GM03348 (cell line): ENCODE measurements around the gene HCCS.
"Not testable (repeated sequence)": the region's sequence is repeated elsewhere in the genome, so short reads cannot be mapped to it uniquely, and the experiment has no call there.

Experiments
- DNase-seq: peaks from one replicate; pipeline ENCODE4 v3.0.0; 2012; ENCODE audit warnings: low spot score

HCCS gene

DNA sequence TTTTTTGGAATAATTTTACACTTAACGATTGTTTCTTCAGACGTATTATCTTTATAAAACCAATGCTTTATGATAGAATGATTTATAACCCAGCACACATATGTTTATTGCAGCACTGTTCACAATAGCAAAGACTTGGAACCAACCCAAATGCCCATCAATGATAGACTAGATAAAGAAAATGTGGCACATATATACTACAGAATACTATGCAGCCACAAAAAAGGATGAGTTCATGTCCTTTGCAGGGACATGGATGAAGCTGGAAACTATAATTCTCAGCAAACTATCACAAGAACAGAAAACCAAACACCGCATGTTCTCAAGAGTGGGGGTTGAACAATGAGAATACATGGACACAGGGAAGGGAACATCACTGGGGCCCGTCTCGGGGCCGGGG lies 12.0 kb downstream of the HCCS start:
- DNase-seq: not testable (repeated sequence)

DNA sequence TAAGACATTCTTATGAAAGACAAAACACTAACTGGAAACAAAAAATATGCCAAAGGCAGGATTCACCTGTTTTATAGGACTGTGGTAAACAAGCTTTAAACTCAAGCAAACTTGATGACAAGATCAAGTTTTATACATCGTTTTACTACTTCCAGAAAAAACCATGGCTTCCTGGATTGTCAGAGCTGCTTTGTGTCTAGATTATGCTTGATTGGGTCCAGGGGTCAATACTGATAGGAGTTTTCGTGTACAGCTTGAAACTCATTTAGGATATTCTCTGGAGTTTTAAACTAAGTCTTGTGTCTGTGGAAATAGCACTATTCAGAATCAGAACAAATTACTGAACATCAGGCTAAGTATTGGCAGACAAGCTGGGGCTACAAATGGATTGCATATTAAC lies 13.0 kb downstream of the HCCS start:
- DNase-seq: no peak

DNA sequence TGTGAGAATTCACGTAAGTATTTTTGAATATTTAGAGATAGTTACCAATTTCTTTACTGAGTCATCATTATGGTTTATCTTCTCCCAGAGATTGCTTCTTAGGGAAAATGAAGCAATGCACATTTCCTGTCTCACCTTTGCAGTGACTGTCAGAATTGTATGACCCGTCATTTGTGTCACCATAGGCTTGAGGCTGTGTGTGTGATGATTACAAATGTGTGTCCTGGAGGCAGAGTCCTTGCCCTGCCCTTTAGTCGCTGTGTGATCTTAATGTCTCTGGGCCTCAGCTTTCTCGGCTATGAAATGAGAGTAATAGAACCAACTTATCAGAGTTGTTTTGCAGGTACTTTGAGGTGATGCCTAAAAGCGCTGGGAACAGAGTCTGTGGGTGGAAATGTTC lies 13.9 kb downstream of the HCCS start:
- no peak for DNase-seq

DNA sequence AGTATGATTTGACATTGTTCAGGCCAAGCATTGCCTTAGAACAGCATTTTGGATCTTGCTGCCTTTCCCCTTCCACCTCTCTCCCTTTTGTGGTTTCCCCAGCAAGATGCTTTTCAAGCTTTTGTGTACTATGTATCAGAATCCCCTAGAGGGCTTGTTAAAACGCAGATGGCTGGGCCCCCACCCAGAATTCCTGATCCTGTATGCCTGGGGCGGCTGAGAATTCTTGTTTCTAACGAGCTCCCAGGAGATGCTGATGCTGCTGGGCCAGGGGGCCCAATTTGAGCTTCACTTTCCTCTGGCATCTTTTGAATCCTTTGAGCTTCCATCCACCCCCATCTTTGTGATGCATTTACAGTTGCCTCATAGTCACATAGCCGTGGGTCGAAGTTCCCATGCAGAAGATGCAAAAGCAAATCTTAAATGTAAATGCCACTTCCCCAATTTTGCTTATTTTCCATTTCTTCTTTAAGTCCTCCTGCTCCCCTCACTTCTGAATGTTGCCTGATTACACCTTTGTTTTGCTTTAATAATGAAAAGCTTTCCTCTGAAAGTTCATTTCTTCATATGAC lies 18.5 kb downstream of the HCCS start:
- DNase-seq: no peak

DNA sequence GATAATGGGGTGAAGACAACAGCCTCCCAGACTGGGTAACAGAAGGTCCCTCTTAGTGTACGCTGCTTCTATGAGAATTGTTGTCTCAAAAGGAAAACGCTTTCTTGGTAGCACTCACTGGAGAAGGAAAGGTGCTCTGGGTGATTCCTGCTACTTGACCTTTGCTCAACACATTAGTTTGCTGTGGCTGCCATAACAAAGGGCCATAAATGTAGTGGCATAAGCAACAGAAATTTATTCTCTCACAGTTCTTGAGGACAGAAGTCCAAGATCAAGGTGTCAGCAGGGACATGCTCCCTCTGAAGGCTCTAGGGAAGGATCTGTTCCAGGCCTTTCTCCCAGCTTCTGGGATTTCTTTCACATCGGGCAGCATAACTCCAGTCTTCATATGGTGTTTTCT lies 19.0 kb downstream of the HCCS start:
- no peak for DNase-seq

DNA sequence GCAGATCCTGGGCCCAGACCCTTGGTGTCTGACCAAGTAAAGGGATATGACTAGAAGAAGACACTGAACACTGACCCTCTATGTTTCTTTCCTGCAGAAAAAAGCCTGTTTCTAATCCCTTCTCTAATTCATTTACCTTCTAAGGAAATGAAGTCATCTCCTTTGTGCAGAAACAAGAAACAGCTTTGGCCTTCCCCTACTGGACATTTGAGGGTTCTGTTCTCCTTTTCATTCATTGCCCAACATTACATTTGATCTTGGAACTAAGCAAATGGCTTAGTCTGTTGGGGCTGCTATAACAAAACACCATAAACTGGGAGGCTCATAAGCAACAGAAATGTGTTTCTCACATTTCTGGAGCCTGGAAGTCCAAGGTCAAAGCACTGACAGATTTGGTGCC lies 20.0 kb downstream of the HCCS start:
- DNase-seq: no peak

DNA sequence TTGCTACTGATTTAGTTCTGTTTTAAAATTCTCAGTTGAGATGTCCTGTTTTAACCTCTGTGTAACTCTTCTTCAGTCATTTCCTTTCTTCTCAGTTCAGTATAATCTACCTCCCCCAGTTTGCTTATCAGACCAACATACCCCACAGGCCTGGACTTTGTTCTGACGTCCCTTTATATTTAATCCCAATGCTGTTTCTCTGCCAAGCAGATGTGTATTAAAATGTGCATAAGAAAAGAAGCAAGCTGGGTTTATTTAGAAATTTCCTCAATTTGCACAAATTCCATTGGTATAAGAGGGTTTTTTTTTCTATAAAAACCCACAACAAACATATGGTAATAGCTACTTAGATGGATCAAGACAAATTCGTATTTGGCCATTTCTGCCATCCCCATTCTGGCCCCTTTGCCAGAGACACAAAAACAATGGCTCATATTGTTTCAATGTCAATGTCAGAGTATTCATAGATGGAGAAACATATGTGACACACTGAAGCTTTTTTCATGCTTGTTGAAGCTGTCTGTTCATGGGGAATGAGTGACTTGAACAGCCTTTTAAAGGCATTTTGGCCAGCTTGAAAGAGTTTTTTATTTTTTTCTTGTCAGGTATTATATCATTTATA lies 24.5 kb downstream of the HCCS start:
- DNase-seq: no peak

DNA sequence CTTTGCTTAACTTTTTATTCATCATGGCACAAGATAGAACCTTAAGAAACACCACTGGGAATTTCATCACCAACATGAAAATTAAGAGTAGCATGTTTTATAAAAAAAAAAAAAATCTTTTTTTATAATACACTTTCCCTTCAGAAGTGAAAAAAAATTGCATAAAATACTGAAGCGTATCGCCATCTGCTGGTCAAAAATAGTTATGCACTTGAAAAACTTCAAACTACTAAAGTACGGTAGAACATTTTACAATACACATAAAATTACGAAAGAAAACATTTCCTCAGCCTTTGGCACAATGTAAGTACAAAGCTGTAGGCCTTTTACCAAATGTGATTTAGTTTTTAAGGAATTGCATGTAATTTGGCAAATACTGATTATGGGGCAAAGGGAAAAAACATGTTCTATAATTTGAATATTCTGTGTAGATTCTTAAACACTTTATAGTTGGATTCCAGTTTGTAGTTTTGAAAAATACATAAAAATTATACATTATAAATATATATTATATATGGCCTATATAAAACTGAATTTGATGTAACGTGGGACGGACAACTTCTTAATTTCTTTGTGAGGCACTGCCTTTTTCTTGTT lies 26.5 kb downstream of the HCCS start:
- peak; percentile 23 for DNase-seq

DNA sequence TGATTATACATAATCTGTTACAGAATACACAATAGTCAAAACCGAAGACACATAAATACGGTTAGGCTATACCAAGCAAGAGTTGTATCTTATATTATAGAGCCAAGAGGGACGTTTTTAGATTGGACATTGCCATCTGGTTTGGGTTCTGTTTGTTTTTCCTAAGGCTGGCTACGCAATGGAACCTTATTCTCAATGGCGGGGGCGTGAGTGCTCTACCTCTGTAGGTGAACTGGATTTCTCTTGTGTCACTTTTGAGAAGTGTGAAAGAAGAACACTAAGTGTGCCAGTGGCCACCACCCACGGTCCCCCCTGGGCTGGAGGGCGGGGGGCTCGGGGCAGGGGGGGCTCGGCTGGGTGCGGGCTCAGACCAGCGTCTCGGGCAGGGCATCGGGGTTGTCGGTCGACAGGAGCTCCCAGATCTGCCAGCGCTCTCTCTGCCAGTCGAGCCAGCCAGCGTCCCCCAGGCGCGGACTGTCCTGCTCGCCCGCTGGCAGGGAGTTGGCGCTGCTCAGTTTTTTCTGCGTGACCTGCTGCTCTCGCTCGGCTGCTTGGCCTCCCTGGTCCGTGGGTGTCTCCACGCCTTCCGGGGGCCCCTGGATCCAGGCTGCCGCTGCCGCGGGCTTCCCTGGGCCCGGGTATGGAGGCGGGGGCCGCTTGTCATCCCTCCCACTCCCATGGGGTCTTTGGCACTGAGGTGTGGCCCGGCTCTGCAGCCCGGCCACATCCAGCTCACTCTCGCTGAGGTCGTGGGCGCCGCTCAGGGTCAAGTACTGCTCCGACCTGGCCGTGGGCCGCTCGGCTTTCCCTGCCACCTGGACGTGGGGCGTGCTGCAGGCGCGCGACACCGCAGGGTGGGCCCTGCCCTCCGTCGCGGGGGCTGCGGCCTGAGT lies 27.6 kb downstream of the HCCS start:
- DNase-seq: no peak

DNA sequence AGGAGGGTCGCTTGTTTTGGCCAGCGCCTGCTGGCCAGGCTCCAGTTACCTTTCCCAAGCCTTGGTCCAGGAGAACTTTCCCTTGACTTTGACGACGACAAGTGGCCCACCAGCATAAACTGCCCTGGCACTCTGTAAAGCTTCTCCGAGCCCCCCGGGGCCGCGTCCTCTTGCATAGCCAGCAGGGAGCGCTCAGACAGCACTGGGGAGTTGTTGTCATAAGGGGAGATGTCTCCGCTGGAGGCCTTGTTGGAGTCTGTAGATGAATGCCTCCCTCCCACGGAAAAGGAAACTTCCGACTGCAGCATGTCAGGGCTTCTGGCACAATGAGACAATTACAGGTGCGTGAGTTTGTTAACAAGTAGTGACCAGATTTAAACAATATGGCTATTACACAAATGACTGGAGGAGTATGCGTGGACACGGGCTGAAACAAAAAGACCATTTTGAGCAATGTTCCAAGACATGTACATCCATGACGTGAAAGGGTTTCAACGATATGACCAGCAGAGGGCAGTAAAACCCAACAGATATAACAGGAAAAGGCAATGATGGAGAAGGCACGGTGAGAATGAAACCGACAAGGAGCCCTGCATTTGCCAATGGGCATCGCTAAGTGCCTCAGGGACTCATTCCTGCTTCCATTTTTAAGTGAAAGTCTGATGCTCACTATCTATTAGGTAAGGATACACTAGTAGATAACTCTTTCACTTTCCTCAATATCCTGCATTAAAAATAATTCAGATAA lies 33.0 kb downstream of the HCCS start:
- DNase-seq: peak; percentile 68

DNA sequence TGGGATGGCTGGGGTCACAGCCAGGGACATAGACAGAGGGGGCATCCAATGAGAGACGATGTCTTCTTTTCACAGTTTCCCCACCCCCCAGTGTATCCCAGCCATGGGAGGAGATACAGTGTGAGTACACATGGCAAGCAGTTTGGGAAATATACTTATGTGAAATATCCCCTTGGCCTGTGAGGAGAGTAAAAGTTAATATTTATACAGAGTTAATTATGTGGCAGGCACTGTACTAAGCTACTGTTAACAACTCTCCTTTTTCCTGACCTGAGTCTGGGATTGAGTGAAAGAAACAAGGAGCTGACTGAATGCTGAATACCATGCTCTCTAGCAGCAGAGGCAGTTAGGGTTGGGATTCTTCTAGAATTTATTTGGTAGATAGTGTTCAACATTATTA lies 35.3 kb downstream of the HCCS start:
- DNase-seq: no peak

DNA sequence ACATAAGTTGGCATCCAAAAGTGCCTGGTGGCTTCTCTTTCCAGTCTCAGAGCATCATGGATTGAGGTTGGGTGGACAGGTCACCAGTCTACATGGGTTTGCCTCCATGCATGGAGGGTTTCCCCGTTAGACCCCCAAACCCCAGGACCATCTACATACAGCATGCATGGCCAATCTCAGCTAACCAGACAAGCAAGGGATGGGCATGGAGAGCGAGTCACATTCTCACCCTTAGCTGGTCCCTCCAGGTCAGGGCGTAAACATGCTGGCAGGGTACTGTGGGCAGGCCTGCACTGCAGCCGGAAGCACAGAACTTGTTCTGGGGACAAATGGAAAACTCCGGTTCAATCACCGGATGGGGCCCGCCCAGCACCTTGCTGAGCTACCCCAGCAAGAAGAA lies 37.3 kb downstream of the HCCS start:
- DNase-seq: no peak

DNA sequence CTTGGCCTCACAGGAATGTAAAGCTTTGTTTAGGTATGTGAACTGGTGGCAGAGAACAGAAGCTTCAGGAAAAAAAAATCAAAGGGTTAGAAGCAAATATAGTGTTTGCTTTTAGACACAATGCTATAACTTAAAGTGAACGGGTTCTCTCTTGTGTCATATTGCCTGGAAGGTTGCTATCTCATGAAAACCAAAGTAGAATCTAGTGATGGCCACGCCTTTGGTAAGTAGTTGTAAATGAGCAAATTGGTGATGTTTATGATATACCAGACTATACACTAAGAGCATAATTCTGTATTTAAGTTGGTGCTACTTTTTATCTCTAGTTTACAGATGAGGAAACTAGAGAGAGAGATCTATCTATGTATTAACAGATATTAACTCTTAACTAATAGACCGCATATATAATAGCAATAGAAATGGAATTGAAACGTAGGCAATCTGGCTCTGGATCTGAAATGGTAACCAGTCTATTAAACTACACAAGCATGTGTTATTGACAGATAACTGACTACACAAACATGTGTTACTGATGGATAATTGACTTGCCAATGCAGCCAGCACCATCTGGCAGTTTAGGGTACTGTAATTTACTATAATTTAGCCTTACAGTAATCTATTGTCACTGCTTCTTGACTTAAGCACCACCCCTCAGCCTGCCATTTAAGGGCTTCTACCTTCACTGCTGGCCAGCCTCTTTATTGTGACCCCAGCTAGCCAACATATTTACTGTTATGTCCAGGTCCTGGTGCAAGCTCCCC lies 40.8 kb downstream of the HCCS start:
- DNase-seq: no peak

DNA sequence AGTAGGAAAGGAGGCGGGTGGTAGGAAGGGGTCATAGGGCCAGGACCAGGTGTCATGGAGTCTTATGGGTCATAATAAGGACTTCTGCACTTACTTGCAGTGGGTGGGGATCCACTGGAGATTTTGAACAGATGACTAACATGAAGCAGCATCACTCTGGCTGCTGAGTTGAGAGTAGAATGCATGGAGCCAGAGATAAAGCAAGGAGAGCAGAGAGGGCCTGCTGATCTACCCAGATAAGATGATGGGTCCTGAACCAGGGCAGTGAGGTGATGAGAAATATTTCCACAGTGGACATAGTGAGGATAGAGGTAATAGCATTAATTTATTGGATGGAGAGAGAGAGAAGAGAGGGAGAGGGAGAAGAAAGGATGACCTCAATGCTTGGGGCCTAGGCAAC lies 48.0 kb downstream of the HCCS start:
- DNase-seq: no peak

DNA sequence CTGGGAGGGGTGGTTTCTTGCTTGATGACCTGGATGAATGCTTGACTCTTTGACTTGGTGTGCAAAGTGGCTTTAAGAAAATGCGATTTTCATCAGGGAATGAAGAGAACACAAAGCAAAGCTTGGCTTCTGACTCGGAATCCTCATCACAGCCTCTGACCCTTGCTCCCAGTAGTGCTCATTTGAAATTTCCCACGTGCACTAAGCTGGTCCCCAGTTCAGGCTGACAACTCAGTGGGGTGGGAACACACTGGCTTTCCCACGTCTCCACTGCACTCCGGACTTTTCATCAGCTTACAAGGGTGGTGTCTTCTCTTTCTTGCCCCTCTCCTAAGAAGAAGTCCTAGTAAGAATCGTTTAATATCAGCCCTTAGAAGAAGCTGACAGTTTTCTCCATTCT lies 53.3 kb downstream of the HCCS start:
- DNase-seq: no peak

DNA sequence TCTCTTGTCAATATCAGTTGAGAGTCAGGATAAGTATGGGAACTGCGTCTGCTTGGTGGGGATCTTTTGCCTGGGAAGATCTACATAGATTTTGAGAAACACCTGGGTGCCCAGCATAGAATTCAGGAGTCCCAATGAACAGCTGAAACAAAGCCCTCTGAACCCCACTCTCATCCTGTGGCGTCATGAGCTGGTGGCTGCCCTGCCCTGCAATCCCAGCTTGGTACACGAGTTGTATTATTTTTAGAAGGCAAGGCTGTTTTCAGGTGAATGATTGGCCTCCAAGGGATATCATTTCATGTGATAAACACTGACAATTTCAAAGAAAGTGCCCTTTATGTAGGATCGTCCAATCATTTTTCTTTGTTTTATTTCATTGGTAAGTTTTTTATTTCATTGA lies 60.8 kb downstream of the HCCS start:
- DNase-seq: no peak

DNA sequence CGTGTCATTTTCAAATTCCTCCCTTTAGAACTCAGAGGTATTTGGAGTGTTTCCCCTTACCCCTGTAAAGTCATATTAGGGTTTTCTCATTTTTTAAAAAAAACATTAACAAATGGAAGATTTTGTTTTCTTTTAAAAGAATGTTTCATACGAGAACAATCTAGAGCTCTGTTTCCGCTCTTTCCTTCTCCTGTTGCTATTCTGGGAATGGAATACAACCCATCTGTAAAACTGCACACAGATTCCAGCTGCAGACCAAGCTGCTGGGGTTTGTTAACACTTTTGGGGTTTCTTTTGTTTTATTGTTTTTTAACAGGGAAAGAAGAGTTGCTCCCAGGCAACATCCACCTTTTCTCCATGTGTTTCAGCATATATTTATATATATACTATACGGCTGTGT lies 61.3 kb downstream of the HCCS start:
- no peak for DNase-seq
